Kidney (tissue), 14 donors: ENCODE measurements around the gene PDSS2. TPM values are rescaled to one million over a fixed set of nuclear protein-coding genes. Genes with fewer than 3 reads are reported as not detected.
"Not testable (repeated sequence)": the region's sequence is repeated elsewhere in the genome, so short reads cannot be mapped to it uniquely, and the experiment has no call there.

ENCODE experiments used
- DNase-seq, 5 donors: peaks; one replicate each; pipeline ENCODE4 v3.0.0-alpha.2; 2013 to 2020
- FAIRE-seq: peaks from 2 replicates; lab custom pipeline; 2012; peaks lifted over from hg19 to GRCh38; lab: Jason Lieb, UNC
- H3K27ac ChIP-seq, 2 donors: one replicate each; pipeline ENCODE4 v1.7.0; 2013; ENCODE audit warnings: low read depth in 2 of 2, low read length in 2 of 2, inconsistent platforms in 1 of 2
- H3K27me3 ChIP-seq: one replicate; pipeline ENCODE4 v1.7.1; 2013; ENCODE audit warnings: low read length, inconsistent platforms; ENCODE audit not compliant: control insufficient read depth, insufficient read depth
- H3K36me3 ChIP-seq, 3 donors: one replicate each; pipeline versions ENCODE4 v1.7.0 to v1.7.1; 2013; ENCODE audit warnings: low read length in 3 of 3, control low read depth in 1 of 3, inconsistent platforms in 1 of 3; ENCODE audit not compliant: insufficient read depth in 3 of 3, control insufficient read depth in 2 of 3
- H3K4me1 ChIP-seq, 3 donors: one replicate each; pipeline versions ENCODE4 v1.7.0 to v1.7.1; 2013; ENCODE audit warnings: low read length in 3 of 3, inconsistent platforms in 1 of 3, low read depth in 1 of 3; ENCODE audit not compliant: control insufficient read depth in 2 of 3, insufficient read depth in 2 of 3
- H3K4me3 ChIP-seq, 3 donors: one replicate each; pipeline versions ENCODE4 v1.7.0 to v1.8.1; 2013; ENCODE audit warnings: low read length in 3 of 3, control low read depth in 1 of 3, inconsistent platforms in 1 of 3
- H3K9ac ChIP-seq, 3 donors: one replicate each; pipeline versions ENCODE4 v1.7.0 to v1.7.1; 2013; ENCODE audit warnings: low read length in 3 of 3, control low read depth in 1 of 3, inconsistent platforms in 1 of 3
- H3K9me3 ChIP-seq, 3 donors: one replicate each; pipeline versions ENCODE4 v1.7.0 to v1.7.1; 2013; ENCODE audit warnings: low read length in 3 of 3, control low read depth in 1 of 3, inconsistent platforms in 1 of 3; ENCODE audit not compliant: control insufficient read depth in 2 of 3, insufficient read depth in 1 of 3
- CTCF ChIP-seq: IDR thresholded peaks from 3 replicates; pipeline ENCODE4 v1.5.1; 2012; ENCODE audit warnings: mild to moderate bottlenecking, moderate library complexity, borderline replicate concordance; ENCODE audit not compliant: insufficient read depth; ENCODE audit errors: extremely low read depth
- intact Hi-C: fragments of 100-400 bp; cut with DNase I; formaldehyde crosslinking; loops from one replicate; pipeline ENCODE4 v1.11.1; 2022
- polyA plus RNA-seq: library from polyadenylated mRNA; stranded (reverse); fragments of 350-450 nt; fragmentation: Illumina TruSeq; extraction: RNeasy Lipid Tissue Mini Kit (QIAGEN cat#74804); gene quantifications from one replicate; pipeline ENCODE4 v1.2.3, GENCODE V29; 2014; ENCODE audit warnings: low read depth, low replicate concordance; ENCODE audit not compliant: insufficient read depth
- total RNA-seq: library from RNA; stranded (reverse); fragmentation: NEBNext Ultra II Directional; extraction: Animal tissue kit (Norgen Biotek cat#: 25700); gene quantifications from one replicate; pipeline ENCODE4 v1.2.1, GENCODE V29; 2021
- donor health status: control.
- donor health status: control.
- donor health status: control.
- donor health status: control.
- donor health status: control.
- donor health status: DM: yes; HTN: yes; CAD: no.
- donor health status: Normal renal cell carcinoma (clear cell type).

Gene PDSS2
- total and polyA plus RNA-seq, 2 donors from 2014 or later = 16.4 to 20.7 TPM

GRCh38 chr6:107121964-107122495 lies 337.3 kb downstream of the PDSS2 start:
- DNase-seq (no peak), FAIRE-seq (no peak)

GRCh38 chr6:107121266-107121665 lies 338.1 kb downstream of the PDSS2 start:
- no peak for TF ChIP-seq CTCF
- Histone ChIP-seq H3K27me3 (no peaks in the 10 kb centered on the region), H3K9ac (no peak overlapping the region), H3K36me3 (no peaks in the 10 kb centered on the region), H3K4me1 (no peaks in the 10 kb centered on the region), H3K27ac (no peak overlapping the region), H3K9me3 (no peaks in the 10 kb centered on the region), H3K4me3 (no peak overlapping the region)
- intact Hi-C loops = no loop called here
- FAIRE-seq (no peak), DNase-seq (no peak)

More at GRCh38 chr6:107121964-107122495, 337.3 kb downstream of the PDSS2 start:
- H3K9me3 ChIP-seq = no peaks in the 10 kb centered on the region
- no peak overlapping the region for H3K9ac ChIP-seq
- no peak overlapping the region for H3K27ac ChIP-seq
- H3K36me3 ChIP-seq = no peaks in the 10 kb centered on the region
- no peaks in the 10 kb centered on the region for H3K27me3 ChIP-seq
- no peak overlapping the region for H3K4me3 ChIP-seq
- H3K4me1 ChIP-seq = no peaks in the 10 kb centered on the region
- no peak for TF ChIP-seq CTCF
- intact Hi-C loops = no loop called here

- DNase-seq (no peak), FAIRE-seq (no peak)
- intact Hi-C loops = no loop called here
- no peak for TF ChIP-seq CTCF
- H3K9me3 ChIP-seq = no peaks in the 10 kb centered on the region
- H3K36me3 ChIP-seq = no peaks in the 10 kb centered on the region
- H3K27me3 ChIP-seq = no peaks in the 10 kb centered on the region
- H3K9ac ChIP-seq = no peak overlapping the region
- no peaks in the 10 kb centered on the region for H3K4me1 ChIP-seq
- no peak overlapping the region for H3K4me3 ChIP-seq
- no peak overlapping the region for H3K27ac ChIP-seq
These were observed 339.0 kb downstream of the PDSS2 start for GRCh38 chr6:107120404-107120803.

GRCh38 chr6:107118976-107119375 lies 340.4 kb downstream of the PDSS2 start:
- H3K27ac ChIP-seq = no peak overlapping the region
- no peak overlapping the region for H3K9ac ChIP-seq
- DNase-seq (no peak), FAIRE-seq (no peak)
- no peak overlapping the region for H3K4me3 ChIP-seq
- peaks cover 0 to 1% (median under 1%) of the 10 kb centered on the region in 3 donors for H3K4me1 ChIP-seq
- no peak for TF ChIP-seq CTCF
- intact Hi-C loops = no loop called here
- H3K9me3 ChIP-seq = no peaks in the 10 kb centered on the region
- no peaks in the 10 kb centered on the region for H3K36me3 ChIP-seq
- no peaks in the 10 kb centered on the region for H3K27me3 ChIP-seq

- H3K36me3 ChIP-seq, H3K27me3 ChIP-seq, H3K27ac ChIP-seq, FAIRE-seq, H3K9ac ChIP-seq, DNase-seq, H3K9me3 ChIP-seq, H3K4me1 ChIP-seq, H3K4me3 ChIP-seq, intact Hi-C loops: not testable (repeated sequence)
These were observed 340.8 kb downstream of the PDSS2 start for GRCh38 chr6:107118540-107118939.
